ENCODE measurements around the gene NMNAT3.

- TF ChIP-seq EZH2 (IDR thresholded peaks at IDR 0.05) (no peak), POLR2AphosphoS5 (IDR thresholded peaks at IDR 0.05; ENCODE audit: borderline replicate concordance, low read depth, low read length) (no peak)
Measured at GRCh38 chr3:139695007-139695406, 17.2 kb upstream of the NMNAT3 start.

Measured in SK-N-MC (cell line).